Activated gamma-delta T cell treated with anti-CD3 and anti-CD28 coated beads, Interleukin-2, amount 50 U/mL, for 16 hours (primary cell): ENCODE data around the gene HIC1.

Experiments used
- DNase-seq: peaks from one replicate; pipeline ENCODE4 v3.0.0-alpha.2; 2020; ENCODE audit warnings: low read depth

The HIC1 gene

GRCh38 chr17:2044263-2044894, 10.5 kb upstream of the HIC1 start:
- no peak for DNase-seq

- no peak for DNase-seq
Observed at GRCh38 chr17:2047590-2047989, 7.3 kb upstream of the HIC1 start.

- DNase-seq, result no peak
Observed at GRCh38 chr17:2048805-2049204, 6.1 kb upstream of the HIC1 start.

GRCh38 chr17:2049333-2050299, 5.3 kb upstream of the HIC1 start:
- peak; percentile 86 for DNase-seq

- DNase-seq, result peak; percentile 61
Observed at GRCh38 chr17:2050300-2051060, 4.4 kb upstream of the HIC1 start.

- DNase-seq, result no peak
Observed at GRCh38 chr17:2051061-2051932, 3.6 kb upstream of the HIC1 start.

GRCh38 chr17:2051933-2052559, 2.9 kb upstream of the HIC1 start:
- no peak for DNase-seq

- DNase-seq, result peak; percentile 75
Observed at GRCh38 chr17:2053380-2054261, 1.3 kb upstream of the HIC1 start.

GRCh38 chr17:2054262-2054511, 716 bp upstream of the HIC1 start:
- DNase-seq, result no peak

- no peak for DNase-seq
Observed at GRCh38 chr17:2055292-2056205, 646 bp downstream of the HIC1 start.

GRCh38 chr17:2056206-2057174, 1.6 kb downstream of the HIC1 start:
- no peak for DNase-seq

GRCh38 chr17:2057175-2057759, 2.4 kb downstream of the HIC1 start:
- no peak for DNase-seq

- DNase-seq, result no peak
Observed at GRCh38 chr17:2057760-2058585, 3.1 kb downstream of the HIC1 start.

- peak; percentile 34 for DNase-seq
Observed at GRCh38 chr17:2058586-2059546, 4.0 kb downstream of the HIC1 start.

GRCh38 chr17:2059547-2060384, 4.9 kb downstream of the HIC1 start:
- DNase-seq, result no peak
